DOHH2 (cell line): ENCODE data around the gene ZNF346.

Experiments used
- H3F3A ChIP-seq: fragments of 200-600 bp; sonication (generic), shearing (Covaris generic); 2 replicates; pipeline ENCODE4 v1.6.0; 2016; ENCODE audit warnings: antibody characterized with exemption, mild to moderate bottlenecking; ENCODE audit not compliant: control insufficient read depth, insufficient read depth
- H3K27ac ChIP-seq: fragments of 200-600 bp; sonication (generic); 2 replicates; pipeline ENCODE4 v1.5.1; 2014; ENCODE audit warnings: low read depth, mild to moderate bottlenecking, low read length, moderate library complexity
- H3K27me3 ChIP-seq: fragments of 200-600 bp; sonication (generic); 2 replicates; pipeline ENCODE4 v1.6.1; 2014; ENCODE audit warnings: mild to moderate bottlenecking, low read length, mixed read lengths; ENCODE audit not compliant: control insufficient read depth
- H3K36me3 ChIP-seq: fragments of 200-600 bp; sonication (generic); 2 replicates; pipeline ENCODE4 v1.6.1; 2014; ENCODE audit warnings: mild to moderate bottlenecking, low read length, moderate library complexity, mixed read lengths; ENCODE audit not compliant: control insufficient read depth
- H3K4me1 ChIP-seq: fragments of 200-600 bp; sonication (generic); 2 replicates; pipeline ENCODE4 v1.6.1; 2014; ENCODE audit warnings: mild to moderate bottlenecking, low read length, mixed read lengths; ENCODE audit not compliant: control insufficient read depth
- H3K4me2 ChIP-seq: fragments of 200-600 bp; sonication (generic); 2 replicates; pipeline ENCODE4 v1.6.0; 2014; ENCODE audit warnings: mild to moderate bottlenecking, low read length, moderate library complexity
- H3K4me3 ChIP-seq: fragments of 200-600 bp; sonication (generic); 2 replicates; pipeline ENCODE4 v1.5.1; 2014; ENCODE audit warnings: mild to moderate bottlenecking, low read length, mixed read lengths
- H3K79me2 ChIP-seq: fragments of 200-600 bp; sonication (generic); 2 replicates; pipeline ENCODE4 v1.6.1; 2014; ENCODE audit warnings: mild to moderate bottlenecking, low read length, mixed read lengths; ENCODE audit not compliant: control insufficient read depth
- H3K9me2 ChIP-seq: fragments of 200-600 bp; sonication (generic); replicated peaks from 2 replicates; pipeline ENCODE4 v1.6.1; 2014; ENCODE audit warnings: mild to moderate bottlenecking, low read length, mixed read lengths; ENCODE audit not compliant: control insufficient read depth
- H3K9me3 ChIP-seq: fragments of 200-600 bp; sonication (generic); 2 replicates; pipeline ENCODE4 v1.6.1; 2014; ENCODE audit warnings: antibody characterized with exemption, low read length, mixed read lengths; ENCODE audit not compliant: control insufficient read depth, insufficient read depth
- H4K20me1 ChIP-seq: fragments of 200-600 bp; sonication (generic); 2 replicates; pipeline ENCODE4 v1.6.0; 2014; ENCODE audit warnings: low read depth, mild to moderate bottlenecking, antibody characterized with exemption, low read length, moderate library complexity; ENCODE audit not compliant: control insufficient read depth, insufficient read depth
- EZH2phosphoT487 ChIP-seq: fragments of 200-600 bp; sonication (generic); IDR thresholded peaks from 2 replicates; pipeline ENCODE4 v1.6.1; 2017; ENCODE audit warnings: borderline replicate concordance, mild to moderate bottlenecking, antibody characterized with exemption, low read length, moderate library complexity, mixed read lengths
- TF ChIP-seq, protein P1 (sequence below): fragments of 200-600 bp; sonication (generic); IDR thresholded peaks from one replicate; pipeline ENCODE4 v1.5.1; 2014; ENCODE audit warnings: antibody characterized with exemption, mild to moderate bottlenecking, low read depth, low read length; ENCODE audit not compliant: poor library complexity, severe bottlenecking

ZNF346 gene

GRCh38 chr5:177090813-177091212 is 68.3 kb downstream of the ZNF346 start:
- Histone ChIP-seq H3F3A (peaks cover 6% of the 10 kb centered on the region), H3K9me3 (no peaks in the 10 kb centered on the region), H3K79me2 (no peaks in the 10 kb centered on the region), H3K4me1 (peaks cover 16% of the 10 kb centered on the region), H3K4me2 (no peak overlapping the region), H4K20me1 (no peaks in the 10 kb centered on the region), H3K36me3 (no peaks in the 10 kb centered on the region), H3K4me3 (no peak overlapping the region), H3K9me2 (no peaks in the 10 kb centered on the region), H3K27ac (no peak overlapping the region), H3K27me3 (no peaks in the 10 kb centered on the region)
- no peak for TF ChIP-seq EZH2phosphoT487
- TF ChIP-seq, protein P1, sequence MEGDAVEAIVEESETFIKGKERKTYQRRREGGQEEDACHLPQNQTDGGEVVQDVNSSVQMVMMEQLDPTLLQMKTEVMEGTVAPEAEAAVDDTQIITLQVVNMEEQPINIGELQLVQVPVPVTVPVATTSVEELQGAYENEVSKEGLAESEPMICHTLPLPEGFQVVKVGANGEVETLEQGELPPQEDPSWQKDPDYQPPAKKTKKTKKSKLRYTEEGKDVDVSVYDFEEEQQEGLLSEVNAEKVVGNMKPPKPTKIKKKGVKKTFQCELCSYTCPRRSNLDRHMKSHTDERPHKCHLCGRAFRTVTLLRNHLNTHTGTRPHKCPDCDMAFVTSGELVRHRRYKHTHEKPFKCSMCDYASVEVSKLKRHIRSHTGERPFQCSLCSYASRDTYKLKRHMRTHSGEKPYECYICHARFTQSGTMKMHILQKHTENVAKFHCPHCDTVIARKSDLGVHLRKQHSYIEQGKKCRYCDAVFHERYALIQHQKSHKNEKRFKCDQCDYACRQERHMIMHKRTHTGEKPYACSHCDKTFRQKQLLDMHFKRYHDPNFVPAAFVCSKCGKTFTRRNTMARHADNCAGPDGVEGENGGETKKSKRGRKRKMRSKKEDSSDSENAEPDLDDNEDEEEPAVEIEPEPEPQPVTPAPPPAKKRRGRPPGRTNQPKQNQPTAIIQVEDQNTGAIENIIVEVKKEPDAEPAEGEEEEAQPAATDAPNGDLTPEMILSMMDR: no peak

GRCh38 chr5:177091232-177091631 is 68.7 kb downstream of the ZNF346 start:
- H3K9me2 ChIP-seq: no peaks in the 10 kb centered on the region
- no peaks in the 10 kb centered on the region for H3K79me2 ChIP-seq
- no peak overlapping the region for H3K27ac ChIP-seq
- H4K20me1 ChIP-seq: no peaks in the 10 kb centered on the region
- no peak overlapping the region for H3K4me2 ChIP-seq
- H3K4me1 ChIP-seq: peaks cover 12% of the 10 kb centered on the region
- no peak for TF ChIP-seq EZH2phosphoT487
- TF ChIP-seq, protein P1: no peak
- no peaks in the 10 kb centered on the region for H3K36me3 ChIP-seq
- peaks cover 2% of the 10 kb centered on the region for H3F3A ChIP-seq
- H3K27me3 ChIP-seq: no peaks in the 10 kb centered on the region
- no peaks in the 10 kb centered on the region for H3K9me3 ChIP-seq
- no peak overlapping the region for H3K4me3 ChIP-seq

- no peaks in the 10 kb centered on the region for H3F3A ChIP-seq
- no peaks in the 10 kb centered on the region for H3K9me2 ChIP-seq
- H4K20me1 ChIP-seq: no peaks in the 10 kb centered on the region
- TF ChIP-seq, protein P1: no peak
- TF ChIP-seq EZH2phosphoT487: no peak
- H3K4me3 ChIP-seq: no peak overlapping the region
- no peak overlapping the region for H3K4me2 ChIP-seq
- no peaks in the 10 kb centered on the region for H3K27me3 ChIP-seq
- H3K79me2 ChIP-seq: no peaks in the 10 kb centered on the region
- H3K4me1 ChIP-seq: peaks cover 2% of the 10 kb centered on the region
- no peaks in the 10 kb centered on the region for H3K36me3 ChIP-seq
- H3K9me3 ChIP-seq: no peaks in the 10 kb centered on the region
- H3K27ac ChIP-seq: no peak overlapping the region
These were observed 69.9 kb downstream of the ZNF346 start for GRCh38 chr5:177092178-177093081.
